ENCODE measurements around the gene UCK1.

Gene UCK1

GRCh38 chr9:131476777-131477345 lies 54.2 kb downstream of the UCK1 start:
- no peak for TF ChIP-seq CTCF (IDR thresholded peaks at IDR 0.05; ENCODE audit: extremely low read depth, missing control alignments)
- no peak for DNase-seq (ENCODE audit: low spot score)

- DNase-seq (ENCODE audit: low spot score), result no peak
- TF ChIP-seq CTCF (IDR thresholded peaks at IDR 0.05; ENCODE audit: extremely low read depth, missing control alignments), result no peak
Observed at GRCh38 chr9:131475956-131476776, 54.9 kb downstream of the UCK1 start.

GRCh38 chr9:131475111-131475955 lies 55.7 kb downstream of the UCK1 start:
- no peak for TF ChIP-seq CTCF (IDR thresholded peaks at IDR 0.05; ENCODE audit: extremely low read depth, missing control alignments)
- no peak for DNase-seq (ENCODE audit: low spot score)

GRCh38 chr9:131474711-131475110 lies 56.4 kb downstream of the UCK1 start:
- no peak for DNase-seq (ENCODE audit: low spot score)
- no peak for TF ChIP-seq CTCF (IDR thresholded peaks at IDR 0.05; ENCODE audit: extremely low read depth, missing control alignments)

GRCh38 chr9:131473891-131474290 lies 57.2 kb downstream of the UCK1 start:
- no peak for TF ChIP-seq CTCF (IDR thresholded peaks at IDR 0.05; ENCODE audit: extremely low read depth, missing control alignments)
- no peak for DNase-seq (ENCODE audit: low spot score)
